NT2/D1 (cell line): ENCODE data around the gene PTPRT.

ENCODE experiments used
- SUZ12 ChIP-seq: IDR thresholded peaks from 2 replicates; pipeline ENCODE4 v1.6.1; 2011; ENCODE audit not compliant: insufficient read length, insufficient read depth; ENCODE audit errors: extremely low read depth
- YY1 ChIP-seq: IDR thresholded peaks from 2 replicates; pipeline ENCODE4 v1.6.1; 2011; ENCODE audit not compliant: insufficient read length, insufficient read depth
- ZNF274 ChIP-seq: IDR thresholded peaks from 2 replicates; pipeline ENCODE4 v1.6.1; 2011; ENCODE audit warnings: mild to moderate bottlenecking, low read depth, low read length

- TF ChIP-seq SUZ12 (no peak), YY1 (no peak), ZNF274 (no peak)
Measured at GRCh38 chr20:42336576-42336975, 853.1 kb downstream of the PTPRT start.
